ENCODE results near the gene FADD. TPM values are rescaled to one million over a fixed set of nuclear protein-coding genes. Genes with fewer than 3 reads are reported as not detected.

Gene FADD, protein sequence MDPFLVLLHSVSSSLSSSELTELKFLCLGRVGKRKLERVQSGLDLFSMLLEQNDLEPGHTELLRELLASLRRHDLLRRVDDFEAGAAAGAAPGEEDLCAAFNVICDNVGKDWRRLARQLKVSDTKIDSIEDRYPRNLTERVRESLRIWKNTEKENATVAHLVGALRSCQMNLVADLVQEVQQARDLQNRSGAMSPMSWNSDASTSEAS
- 20.1 TPM for total RNA-seq
- polyA plus RNA-seq: 23.6 TPM

DNA sequence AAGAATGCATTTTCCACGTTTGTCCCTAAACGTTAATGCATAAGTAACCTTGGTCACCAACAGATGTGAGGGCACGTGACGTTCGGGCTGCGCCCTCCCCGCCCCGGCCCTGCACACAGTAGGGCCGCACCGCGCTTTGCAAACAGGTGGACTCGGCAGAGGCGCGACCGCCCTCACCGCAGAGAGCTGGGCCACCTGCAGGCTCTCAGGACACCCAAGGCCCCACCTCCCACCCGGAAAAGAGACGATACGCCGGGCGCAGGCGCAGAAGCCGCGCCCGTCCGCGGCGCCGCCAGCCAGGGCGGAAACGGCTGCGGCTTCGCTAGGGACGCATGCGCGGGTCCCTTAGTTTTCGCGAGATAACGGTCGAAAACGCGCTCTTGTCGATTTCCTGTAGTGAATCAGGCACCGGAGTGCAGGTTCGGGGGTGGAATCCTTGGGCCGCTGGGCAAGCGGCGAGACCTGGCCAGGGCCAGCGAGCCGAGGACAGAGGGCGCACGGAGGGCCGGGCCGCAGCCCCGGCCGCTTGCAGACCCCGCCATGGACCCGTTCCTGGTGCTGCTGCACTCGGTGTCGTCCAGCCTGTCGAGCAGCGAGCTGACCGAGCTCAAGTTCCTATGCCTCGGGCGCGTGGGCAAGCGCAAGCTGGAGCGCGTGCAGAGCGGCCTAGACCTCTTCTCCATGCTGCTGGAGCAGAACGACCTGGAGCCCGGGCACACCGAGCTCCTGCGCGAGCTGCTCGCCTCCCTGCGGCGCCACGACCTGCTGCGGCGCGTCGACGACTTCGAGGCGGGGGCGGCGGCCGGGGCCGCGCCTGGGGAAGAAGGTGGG, at the start of gene FADD:
Gene FADD, plus strand, starts transcription at position 377 of the 831 bp plus-strand sequence. Its CDS starts 164 bp downstream, at position 541.
- Histone ChIP-seq H3K36me3 (ENCODE audit: insufficient read depth) (no peaks in the 10 kb centered on the region), H3K4me1 (ENCODE audit: insufficient read depth) (no peaks in the 10 kb centered on the region), H3K27ac (ENCODE audit: low read depth) (peak within 1 kb of the TSS; percentile 80), H3K4me3 (ENCODE audit: low read depth, low read length) (peak within 1 kb of the TSS; percentile 88)
- WGBS: under 1% methylated on average over 91 of the region's 91 CpGs
- peak; percentile 86 for DNase-seq (ENCODE audit: extremely low spot score)

DNA sequence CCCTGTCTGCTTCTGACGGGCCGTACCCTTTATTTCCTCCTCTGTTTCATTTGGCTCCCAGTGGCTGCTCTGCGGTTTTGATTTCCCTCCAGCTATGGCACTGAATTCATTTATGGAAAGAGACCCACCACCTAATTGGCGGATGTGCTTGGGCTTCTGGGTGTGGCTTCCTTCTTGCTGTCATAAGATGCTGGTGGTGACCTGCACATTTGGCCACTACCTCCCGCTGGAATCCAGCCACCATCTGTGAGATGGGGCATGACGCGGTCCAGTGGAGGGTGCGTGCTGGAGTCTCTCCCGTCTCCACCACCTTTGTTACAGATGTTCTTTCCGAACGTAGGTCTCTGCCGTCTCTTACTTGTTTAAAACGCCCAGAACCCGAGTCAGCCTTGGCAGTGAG, 47.7 kb upstream of the FADD start:
- Histone ChIP-seq H3K4me1 (ENCODE audit: insufficient read depth) (no peaks in the 10 kb centered on the region), H3K27ac (ENCODE audit: low read depth) (no peak overlapping the region), H3K36me3 (ENCODE audit: insufficient read depth) (peaks cover 2% of the 10 kb centered on the region), H3K4me3 (ENCODE audit: low read depth, low read length) (no peak overlapping the region)
- no peak for DNase-seq (ENCODE audit: extremely low spot score)
- 88% methylated on average over 14 of the region's 14 CpGs for WGBS

DNA sequence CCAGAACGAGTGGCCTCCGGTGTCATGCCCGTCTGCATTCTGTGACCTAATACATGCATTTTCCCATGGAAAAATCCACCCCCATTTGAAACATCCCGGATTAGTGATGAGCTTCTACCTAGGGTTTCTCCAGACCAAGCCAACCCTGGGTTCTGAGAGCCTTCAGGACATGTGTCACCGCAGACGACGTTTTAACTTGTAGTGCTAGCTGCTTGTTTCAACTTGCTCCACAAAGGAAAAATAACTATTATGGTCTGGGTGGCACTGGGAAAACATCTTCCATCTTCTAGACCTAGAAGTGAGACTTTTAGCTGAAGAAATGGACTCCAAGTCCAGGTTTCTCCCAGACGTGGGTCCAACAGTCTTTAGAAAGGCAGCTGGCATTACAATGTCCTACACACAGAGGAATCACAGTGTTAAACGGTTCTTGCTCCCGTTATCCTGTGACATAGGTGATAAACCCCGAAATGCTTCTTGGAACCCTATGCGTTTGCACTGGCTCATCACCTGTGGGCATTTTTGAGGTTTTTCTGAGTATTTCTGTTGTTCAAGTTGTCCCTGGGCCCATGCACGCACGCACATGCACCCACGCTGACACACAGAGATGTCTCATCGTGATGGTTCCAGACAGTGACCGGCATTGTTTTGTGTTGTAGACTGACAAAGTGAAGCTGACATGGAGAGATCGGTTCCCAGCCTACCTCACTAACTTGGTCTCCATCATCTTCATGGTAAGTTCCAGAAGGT, 46.6 kb upstream of the FADD start:
- Histone ChIP-seq H3K27ac (ENCODE audit: low read depth) (peak overlapping the region; percentile 44), H3K36me3 (ENCODE audit: insufficient read depth) (peaks cover 2% of the 10 kb centered on the region), H3K4me1 (ENCODE audit: insufficient read depth) (no peaks in the 10 kb centered on the region), H3K4me3 (ENCODE audit: low read depth, low read length) (no peak overlapping the region)
- no peak for DNase-seq (ENCODE audit: extremely low spot score)
- 86% methylated on average over 18 of the region's 18 CpGs for WGBS

DNA sequence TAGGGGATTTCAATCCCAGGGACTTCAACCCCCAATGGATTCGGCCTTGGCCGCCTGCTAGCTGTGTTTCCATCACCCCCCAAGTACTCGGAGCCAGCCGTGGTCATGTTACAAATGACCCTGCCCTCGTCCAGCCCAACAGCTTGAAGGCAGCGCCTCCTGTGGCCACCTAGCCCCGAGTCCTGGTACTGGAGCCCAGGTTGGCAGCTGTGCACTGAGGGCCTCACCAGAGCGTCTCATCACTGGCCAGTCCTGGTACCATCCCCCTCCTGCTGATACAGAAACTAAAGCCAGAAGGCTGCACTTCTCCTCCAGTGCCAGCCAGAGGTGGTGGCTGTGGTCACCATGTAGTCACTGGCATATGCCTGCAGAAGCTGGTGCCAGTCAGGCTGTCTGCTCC, 44.9 kb upstream of the FADD start:
- no peak for DNase-seq (ENCODE audit: extremely low spot score)
- Histone ChIP-seq H3K4me1 (ENCODE audit: insufficient read depth) (no peaks in the 10 kb centered on the region), H3K27ac (ENCODE audit: low read depth) (no peak overlapping the region), H3K4me3 (ENCODE audit: low read depth, low read length) (no peak overlapping the region), H3K36me3 (ENCODE audit: insufficient read depth) (no peaks in the 10 kb centered on the region)
- 58% methylated on average over 8 of the region's 8 CpGs for WGBS

DNA sequence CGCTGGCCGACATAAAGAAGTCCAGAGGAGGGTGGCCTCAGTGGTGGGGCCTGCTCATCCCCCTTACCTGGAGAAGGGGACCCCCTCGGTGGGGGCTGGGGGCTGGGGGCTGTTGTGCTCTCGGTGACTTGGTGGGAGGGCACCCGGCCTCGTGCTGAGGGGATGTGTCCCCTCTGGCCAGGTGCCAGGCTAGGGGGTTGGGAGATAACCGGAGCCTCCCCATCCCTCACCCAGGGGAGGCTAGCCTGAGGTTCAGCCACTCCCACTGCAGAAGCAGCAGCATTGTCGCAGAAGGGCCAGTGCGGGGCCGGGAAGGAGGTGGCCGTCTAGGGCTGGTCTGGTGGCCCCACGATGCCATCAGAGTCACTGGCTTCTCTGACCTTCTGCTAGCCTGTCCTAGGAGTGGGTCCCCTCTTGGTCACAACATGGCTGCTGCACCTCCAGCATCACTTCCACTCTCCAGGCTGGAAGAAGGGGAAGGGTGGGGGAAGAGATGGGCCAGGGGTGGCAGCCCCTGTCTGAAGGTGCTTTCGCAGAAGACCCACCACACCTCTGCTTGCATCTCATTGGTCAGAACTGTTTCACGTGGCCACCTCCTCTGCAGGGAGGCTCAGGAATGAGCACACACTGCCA, 44.2 kb upstream of the FADD start:
- 93% methylated on average over 14 of the region's 14 CpGs for WGBS
- Histone ChIP-seq H3K4me1 (ENCODE audit: insufficient read depth) (no peaks in the 10 kb centered on the region), H3K27ac (ENCODE audit: low read depth) (no peak overlapping the region), H3K36me3 (ENCODE audit: insufficient read depth) (no peaks in the 10 kb centered on the region), H3K4me3 (ENCODE audit: low read depth, low read length) (no peak overlapping the region)
- no peak for DNase-seq (ENCODE audit: extremely low spot score)

DNA sequence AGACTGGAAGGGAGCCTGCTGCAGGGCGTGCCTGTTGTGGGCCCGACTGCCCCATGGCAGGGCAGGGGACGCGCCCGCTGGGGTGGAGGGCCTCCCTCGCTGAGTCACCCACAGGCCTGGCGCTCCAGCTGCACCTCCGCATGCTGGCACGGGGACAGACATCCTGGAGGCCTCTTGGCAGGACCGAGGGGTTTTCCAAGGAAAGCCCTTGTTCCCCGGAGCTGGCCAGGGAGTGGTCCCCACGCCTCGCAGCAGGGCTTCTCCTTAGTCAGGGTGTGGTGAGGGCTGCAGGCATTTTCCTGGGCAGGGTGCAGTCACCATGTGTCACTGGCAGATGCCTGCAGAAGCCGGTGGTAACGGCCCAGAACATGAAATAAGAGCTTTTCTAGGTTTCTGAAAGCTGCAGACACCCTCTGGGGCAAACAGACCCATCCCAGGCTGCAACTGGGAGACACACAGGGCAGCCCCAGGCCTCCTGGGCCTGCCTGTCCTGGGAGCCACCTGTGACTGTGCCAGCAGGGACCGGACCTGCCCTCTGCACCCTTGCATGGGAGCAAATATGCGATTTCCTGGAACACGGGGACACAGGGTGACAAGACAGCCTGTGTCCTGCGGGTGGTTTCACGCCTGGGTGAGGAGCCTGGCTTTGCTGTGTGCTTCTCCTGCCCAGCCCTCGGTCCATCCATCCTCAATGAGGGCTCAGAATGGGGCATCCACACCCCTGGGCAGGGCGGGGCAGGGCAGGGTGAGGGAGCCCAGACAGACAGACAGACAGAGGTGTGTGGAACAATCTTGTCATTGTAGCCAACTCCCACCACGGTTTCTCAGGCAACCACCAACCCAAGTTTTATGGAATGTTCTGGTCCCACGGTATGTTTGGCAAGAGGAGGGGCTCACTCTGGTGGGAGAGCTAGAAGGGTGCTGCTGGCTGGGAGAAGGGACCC, 43.2 kb upstream of the FADD start:
- DNase-seq (ENCODE audit: extremely low spot score): no peak
- WGBS: 65% methylated on average over 24 of the region's 24 CpGs
- Histone ChIP-seq H3K27ac (ENCODE audit: low read depth) (no peak overlapping the region), H3K36me3 (ENCODE audit: insufficient read depth) (no peaks in the 10 kb centered on the region), H3K4me1 (ENCODE audit: insufficient read depth) (no peaks in the 10 kb centered on the region), H3K4me3 (ENCODE audit: low read depth, low read length) (no peak overlapping the region)

DNA sequence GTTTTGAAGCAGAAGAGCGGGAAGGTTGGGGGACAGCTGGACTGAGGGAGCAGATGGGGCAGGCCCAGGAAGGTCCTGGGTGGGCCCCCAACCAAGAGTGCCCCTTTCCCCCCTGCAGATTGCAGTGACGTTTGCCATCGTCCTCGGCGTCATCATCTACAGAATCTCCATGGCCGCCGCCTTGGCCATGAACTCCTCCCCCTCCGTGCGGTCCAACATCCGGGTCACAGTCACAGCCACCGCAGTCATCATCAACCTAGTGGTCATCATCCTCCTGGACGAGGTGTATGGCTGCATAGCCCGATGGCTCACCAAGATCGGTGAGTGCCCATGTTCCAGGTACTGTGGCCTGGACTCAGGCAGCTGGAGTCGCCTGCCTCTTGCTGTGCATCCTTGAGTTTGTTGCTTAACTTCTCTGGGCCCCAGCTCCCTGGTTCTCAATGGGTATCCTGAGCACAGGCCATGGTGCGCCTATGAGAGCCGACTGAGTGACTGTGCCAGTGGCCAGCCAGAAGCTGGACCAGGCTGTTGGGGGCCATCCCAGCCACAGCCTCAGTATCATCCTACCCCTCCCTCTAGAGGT, 42.0 kb upstream of the FADD start:
- Histone ChIP-seq H3K4me1 (ENCODE audit: insufficient read depth) (no peaks in the 10 kb centered on the region), H3K36me3 (ENCODE audit: insufficient read depth) (no peaks in the 10 kb centered on the region), H3K27ac (ENCODE audit: low read depth) (no peak overlapping the region), H3K4me3 (ENCODE audit: low read depth, low read length) (no peak overlapping the region)
- 93% methylated on average over 17 of the region's 17 CpGs for WGBS
- DNase-seq (ENCODE audit: extremely low spot score): no peak

DNA sequence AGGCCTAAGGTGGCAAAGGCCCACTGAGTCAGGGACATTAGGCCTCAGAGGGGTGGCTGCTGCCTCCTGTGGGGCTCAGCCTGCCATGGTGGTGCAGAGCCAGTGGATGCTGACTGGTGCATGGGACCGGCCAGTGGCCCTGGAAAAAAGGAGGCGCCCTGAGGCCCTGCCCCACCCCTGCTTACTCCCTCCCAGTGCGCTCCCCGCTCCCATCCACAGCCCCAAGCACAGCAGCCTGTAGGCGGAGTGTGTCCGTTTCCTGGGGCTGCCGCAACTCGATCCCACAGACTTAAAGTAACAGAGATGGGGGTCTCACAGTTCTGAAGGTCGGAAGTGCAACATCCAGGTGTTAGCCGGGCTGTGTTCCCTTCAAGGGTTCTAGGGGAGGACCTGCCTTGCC, 38.4 kb upstream of the FADD start:
- no peak for DNase-seq (ENCODE audit: extremely low spot score)
- WGBS: 89% methylated on average over 10 of the region's 10 CpGs
- no peaks in the 10 kb centered on the region for H3K36me3 ChIP-seq (ENCODE audit: insufficient read depth)
- H3K4me1 ChIP-seq (ENCODE audit: insufficient read depth): no peaks in the 10 kb centered on the region
- H3K27ac ChIP-seq (ENCODE audit: low read depth): no peak overlapping the region
- H3K4me3 ChIP-seq (ENCODE audit: low read depth, low read length): no peak overlapping the region

DNA sequence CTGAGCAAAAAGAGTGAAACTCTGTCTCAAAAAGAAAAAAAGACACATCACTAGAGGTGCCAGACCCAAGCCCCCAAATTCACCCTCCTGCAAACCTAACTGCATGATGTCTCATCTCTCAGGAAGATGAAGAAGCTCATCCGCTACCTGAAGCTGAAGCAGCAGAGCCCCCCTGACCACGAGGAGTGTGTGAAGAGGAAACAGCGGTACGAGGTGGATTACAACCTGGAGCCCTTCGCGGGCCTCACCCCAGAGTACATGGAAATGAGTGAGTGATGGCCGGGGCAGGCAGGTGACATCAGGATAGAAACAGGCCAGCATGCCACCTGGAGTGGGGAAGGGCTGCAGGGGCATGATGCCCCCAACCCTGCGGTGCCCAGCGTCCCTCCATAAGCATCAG, 36.0 kb upstream of the FADD start:
- no peak for DNase-seq (ENCODE audit: extremely low spot score)
- WGBS: 86% methylated on average over 9 of the region's 9 CpGs
- no peaks in the 10 kb centered on the region for H3K4me1 ChIP-seq (ENCODE audit: insufficient read depth)
- no peak overlapping the region for H3K4me3 ChIP-seq (ENCODE audit: low read depth, low read length)
- no peak overlapping the region for H3K27ac ChIP-seq (ENCODE audit: low read depth)
- no peaks in the 10 kb centered on the region for H3K36me3 ChIP-seq (ENCODE audit: insufficient read depth)

DNA sequence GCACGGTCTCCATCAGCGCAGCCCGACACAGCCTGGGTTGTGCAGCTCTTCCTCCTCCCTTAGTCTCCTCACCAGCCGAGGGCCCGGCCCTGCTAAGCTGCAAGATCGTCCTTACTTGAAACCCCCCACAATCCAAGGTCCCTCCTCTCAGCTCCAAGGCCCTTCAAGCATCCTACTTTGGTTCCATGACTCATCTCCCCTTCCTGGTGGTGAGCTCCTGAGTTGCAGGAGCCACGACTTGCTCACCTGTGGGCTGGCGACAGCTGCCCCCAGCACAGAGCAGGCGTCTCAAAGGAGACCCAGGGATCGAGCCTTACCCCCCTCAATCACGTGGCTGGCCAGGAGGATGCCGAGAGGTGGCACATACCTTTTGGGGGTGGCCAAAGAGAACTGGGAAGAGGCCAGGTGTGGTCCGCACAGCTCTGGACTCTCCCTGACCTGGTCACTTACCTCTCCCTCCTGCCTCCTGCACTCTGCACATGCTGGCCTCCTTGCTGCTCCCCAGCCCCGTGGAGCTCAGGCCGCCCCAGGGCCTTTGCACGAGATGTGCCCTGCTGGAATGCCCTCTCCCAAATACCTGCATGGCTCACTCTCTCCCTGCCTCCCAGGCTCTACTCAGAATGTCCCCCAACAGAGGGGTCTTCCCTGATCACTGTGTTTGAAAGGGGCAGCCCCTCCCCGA, 35.2 kb upstream of the FADD start:
- Histone ChIP-seq H3K27ac (ENCODE audit: low read depth) (no peak overlapping the region), H3K4me3 (ENCODE audit: low read depth, low read length) (no peak overlapping the region), H3K36me3 (ENCODE audit: insufficient read depth) (no peaks in the 10 kb centered on the region), H3K4me1 (ENCODE audit: insufficient read depth) (no peaks in the 10 kb centered on the region)
- DNase-seq (ENCODE audit: extremely low spot score): no peak
- WGBS: 95% methylated on average over 17 of the region's 17 CpGs

DNA sequence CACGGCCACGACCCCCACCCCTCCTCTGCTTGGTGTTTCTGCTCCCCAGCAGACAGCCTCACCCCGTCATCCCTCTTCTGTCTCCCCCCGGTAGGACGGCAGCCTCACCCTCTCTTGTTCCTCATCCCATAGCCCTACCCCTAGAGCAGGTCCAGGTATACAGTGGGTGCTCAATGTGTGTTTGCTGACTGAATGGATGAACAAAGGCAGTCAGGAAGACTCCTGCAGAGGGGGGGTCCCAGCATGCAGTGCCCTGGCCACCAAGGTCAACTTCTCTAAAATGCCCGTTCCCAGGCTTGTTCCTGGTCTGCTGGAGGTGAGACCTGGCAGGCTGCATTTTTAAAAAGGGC, 34.7 kb upstream of the FADD start:
- no peak overlapping the region for H3K4me3 ChIP-seq (ENCODE audit: low read depth, low read length)
- no peaks in the 10 kb centered on the region for H3K36me3 ChIP-seq (ENCODE audit: insufficient read depth)
- DNase-seq (ENCODE audit: extremely low spot score): no peak
- no peaks in the 10 kb centered on the region for H3K4me1 ChIP-seq (ENCODE audit: insufficient read depth)
- no peak overlapping the region for H3K27ac ChIP-seq (ENCODE audit: low read depth)
- 92% methylated on average over 6 of the region's 6 CpGs for WGBS

DNA sequence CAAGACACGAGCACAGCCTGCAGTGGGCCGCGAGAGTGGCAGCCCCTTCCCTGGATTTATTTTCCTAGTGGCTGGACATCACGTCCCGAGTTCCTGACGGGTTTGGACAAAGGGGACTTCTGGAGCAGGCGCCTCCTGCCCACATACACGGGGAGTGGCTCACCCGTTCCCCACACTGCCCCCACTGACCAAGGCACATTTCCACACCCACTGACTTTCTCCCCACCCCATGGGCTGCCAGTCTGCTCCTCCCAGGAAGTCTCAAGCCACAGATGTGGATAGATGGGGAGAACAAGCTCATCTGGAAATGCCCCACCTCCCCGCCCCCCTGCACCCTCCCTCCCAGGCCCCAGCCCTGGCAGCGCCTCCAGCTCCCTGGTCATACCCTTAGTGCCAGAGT, 34.0 kb upstream of the FADD start:
- Histone ChIP-seq H3K27ac (ENCODE audit: low read depth) (no peak overlapping the region), H3K4me3 (ENCODE audit: low read depth, low read length) (no peak overlapping the region), H3K4me1 (ENCODE audit: insufficient read depth) (no peaks in the 10 kb centered on the region), H3K36me3 (ENCODE audit: insufficient read depth) (no peaks in the 10 kb centered on the region)
- 75% methylated on average over 11 of the region's 11 CpGs for WGBS
- DNase-seq (ENCODE audit: extremely low spot score): no peak
